Measurements from ENCODE around the gene C18orf63. TPM values are rescaled to one million over a fixed set of nuclear protein-coding genes. Genes with fewer than 3 reads are reported as not detected.
"Not testable (repeated sequence)": the region's sequence is repeated elsewhere in the genome, so short reads cannot be mapped to it uniquely, and the experiment has no call there.

Gene C18orf63
- total RNA-seq, 2 experiments from 2014 or later, result not detected

GRCh38 chr18:74310411-74310810 is 5.2 kb upstream of the C18orf63 start:
- Mint-ChIP-seq H3K27me3 (peaks cover 30% of the 10 kb centered on the region), H3K27ac (no peak overlapping the region), H3K9me3 (no peaks in the 10 kb centered on the region), H3K4me1 (ENCODE audit: low read depth) (no peaks in the 10 kb centered on the region), H3K36me3 (no peaks in the 10 kb centered on the region), H3K4me3 (no peak overlapping the region)
- intact Hi-C loops (cut with micrococcal nuclease), result loop anchor here (2.0 kb wide), 1 partner anchor 32 kb away; no protein-coding TSS in a partner anchor
- POLR2A ChIA-PET, result no interaction called here
- DNase-seq, result no peak
- CTCF ChIA-PET, result interaction anchor here (0.5 to 1.6 kb wide), 5 partner anchors 32 to 186 kb away, joined by 3 to 4 read pairs (median 3); partner anchors contain the start of gene CNDP2

GRCh38 chr18:74311000-74311399 is 4.6 kb upstream of the C18orf63 start:
- DNase-seq, result no peak
- no peaks in the 10 kb centered on the region for H3K36me3 Mint-ChIP-seq
- no peak overlapping the region for H3K27ac Mint-ChIP-seq
- H3K4me3 Mint-ChIP-seq, result no peak overlapping the region
- no peaks in the 10 kb centered on the region for H3K4me1 Mint-ChIP-seq (ENCODE audit: low read depth)
- POLR2A ChIA-PET, result no interaction called here
- H3K27me3 Mint-ChIP-seq, result peaks cover 30% of the 10 kb centered on the region
- H3K9me3 Mint-ChIP-seq, result no peaks in the 10 kb centered on the region
- intact Hi-C loops (cut with micrococcal nuclease), result loop anchor here (2.0 kb wide), 1 partner anchor 32 kb away; no protein-coding TSS in a partner anchor
- CTCF ChIA-PET, result interaction anchor here (1.0 to 1.6 kb wide), 3 partner anchors 31 to 183 kb away, joined by 3 to 4 read pairs (median 4); no protein-coding TSS in a partner anchor

- Mint-ChIP-seq H3K27ac (no peak overlapping the region), H3K36me3 (no peaks in the 10 kb centered on the region), H3K27me3 (peaks cover 12% of the 10 kb centered on the region), H3K4me1 (ENCODE audit: low read depth) (no peaks in the 10 kb centered on the region), H3K9me3 (no peaks in the 10 kb centered on the region), H3K4me3 (no peak overlapping the region)
- CTCF ChIA-PET, result no interaction called here
- intact Hi-C loops (cut with micrococcal nuclease), result no loop called here
- POLR2A ChIA-PET, result no interaction called here
- no peak for DNase-seq
These were observed 728 bp upstream of the C18orf63 start for GRCh38 chr18:74314759-74315463.

GRCh38 chr18:74316257-74317170 is 875 bp downstream of the C18orf63 start:
- CTCF ChIA-PET, result no interaction called here
- intact Hi-C loops (cut with micrococcal nuclease), result no loop called here
- Mint-ChIP-seq H3K9me3 (no peaks in the 10 kb centered on the region), H3K27ac (no peak overlapping the region), H3K36me3 (no peaks in the 10 kb centered on the region), H3K4me1 (ENCODE audit: low read depth) (no peaks in the 10 kb centered on the region), H3K4me3 (no peak overlapping the region), H3K27me3 (peaks cover 1% of the 10 kb centered on the region)
- POLR2A ChIA-PET, result no interaction called here
- DNase-seq, result no peak

GRCh38 chr18:74326231-74326630 is 10.6 kb downstream of the C18orf63 start:
- Mint-ChIP-seq H3K27ac (no peak overlapping the region), H3K27me3 (peaks cover 8% of the 10 kb centered on the region), H3K4me3 (no peak overlapping the region), H3K36me3 (no peaks in the 10 kb centered on the region), H3K4me1 (ENCODE audit: low read depth) (no peaks in the 10 kb centered on the region), H3K9me3 (no peaks in the 10 kb centered on the region)
- ChIA-PET CTCF (no interaction called here), POLR2A (no interaction called here)
- no peak for DNase-seq
- intact Hi-C loops (cut with micrococcal nuclease), result no loop called here

GRCh38 chr18:74326791-74327190 is 11.2 kb downstream of the C18orf63 start:
- CTCF ChIA-PET; H3K4me1 Mint-ChIP-seq (ENCODE audit: low read depth); H3K4me3 Mint-ChIP-seq; POLR2A ChIA-PET; DNase-seq; H3K36me3 Mint-ChIP-seq; H3K27ac Mint-ChIP-seq; intact Hi-C loops (cut with micrococcal nuclease); H3K9me3 Mint-ChIP-seq: not testable (repeated sequence)
- H3K27me3 Mint-ChIP-seq, result peaks cover 11% of the 10 kb centered on the region

GRCh38 chr18:74328206-74328605 is 12.6 kb downstream of the C18orf63 start:
- DNase-seq, result no peak
- Mint-ChIP-seq H3K9me3 (peaks cover under 1% of the 10 kb centered on the region), H3K36me3 (no peaks in the 10 kb centered on the region), H3K27ac (no peak overlapping the region), H3K4me1 (ENCODE audit: low read depth) (no peaks in the 10 kb centered on the region), H3K4me3 (no peak overlapping the region), H3K27me3 (peaks cover 11% of the 10 kb centered on the region)
- intact Hi-C loops (cut with micrococcal nuclease), result no loop called here
- ChIA-PET POLR2A (no interaction called here), CTCF (no interaction called here)

GRCh38 chr18:74329688-74330205 is 14.1 kb downstream of the C18orf63 start:
- H3K36me3 Mint-ChIP-seq, result no peaks in the 10 kb centered on the region
- H3K4me3 Mint-ChIP-seq, result no peak overlapping the region

GRCh38 chr18:74331404-74331803 is 15.8 kb downstream of the C18orf63 start:
- intact Hi-C loops (cut with micrococcal nuclease), result no loop called here
- no peak overlapping the region for H3K27ac Mint-ChIP-seq
- POLR2A ChIA-PET, result no interaction called here

More at GRCh38 chr18:74329688-74330205, 14.1 kb downstream of the C18orf63 start:
- intact Hi-C loops (cut with micrococcal nuclease), result no loop called here
- ChIA-PET CTCF (interaction anchor here (0.9 to 1.0 kb wide), 2 partner anchors 9 to 13 kb away, joined by 3 read pairs; no protein-coding TSS in a partner anchor), POLR2A (no interaction called here)
- Mint-ChIP-seq H3K9me3 (peaks cover 6% of the 10 kb centered on the region), H3K27ac (no peak overlapping the region), H3K27me3 (peaks cover 11% of the 10 kb centered on the region), H3K4me1 (ENCODE audit: low read depth) (no peaks in the 10 kb centered on the region)
- no peak for DNase-seq

GRCh38 chr18:74333091-74333490 is 17.5 kb downstream of the C18orf63 start:
- intact Hi-C loops (cut with micrococcal nuclease), result no loop called here
- H3K27ac Mint-ChIP-seq, result no peak overlapping the region
- H3K9me3 Mint-ChIP-seq, result peaks cover 6% of the 10 kb centered on the region
- no peak overlapping the region for H3K4me3 Mint-ChIP-seq
- ChIA-PET CTCF (no interaction called here), POLR2A (interaction anchor here (0.6 kb wide), 1 partner anchor 58 kb away, joined by 3 read pairs; no protein-coding TSS in a partner anchor)
- no peaks in the 10 kb centered on the region for H3K4me1 Mint-ChIP-seq (ENCODE audit: low read depth)
- H3K36me3 Mint-ChIP-seq, result no peaks in the 10 kb centered on the region
- no peak for DNase-seq
- H3K27me3 Mint-ChIP-seq, result peaks cover 11% of the 10 kb centered on the region

More at GRCh38 chr18:74331404-74331803, 15.8 kb downstream of the C18orf63 start:
- H3K4me1 Mint-ChIP-seq (ENCODE audit: low read depth), result no peaks in the 10 kb centered on the region
- no peak for DNase-seq
- peaks cover 6% of the 10 kb centered on the region for H3K9me3 Mint-ChIP-seq
- no peak overlapping the region for H3K4me3 Mint-ChIP-seq
- CTCF ChIA-PET, result no interaction called here
- no peaks in the 10 kb centered on the region for H3K36me3 Mint-ChIP-seq
- H3K27me3 Mint-ChIP-seq, result peaks cover 9% of the 10 kb centered on the region

GRCh38 chr18:74334242-74334893 is 18.7 kb downstream of the C18orf63 start:
- no peaks in the 10 kb centered on the region for H3K4me1 Mint-ChIP-seq (ENCODE audit: low read depth)
- no peak overlapping the region for H3K4me3 Mint-ChIP-seq
- ChIA-PET POLR2A (no interaction called here), CTCF (interaction anchor here (1.2 kb wide), 1 partner anchor 8 kb away, joined by 6 read pairs; no protein-coding TSS in a partner anchor)
- H3K9me3 Mint-ChIP-seq, result peaks cover 6% of the 10 kb centered on the region
- DNase-seq, result no peak
- H3K27ac Mint-ChIP-seq, result no peak overlapping the region
- no peaks in the 10 kb centered on the region for H3K36me3 Mint-ChIP-seq
- intact Hi-C loops (cut with micrococcal nuclease), result no loop called here
- peaks cover 12% of the 10 kb centered on the region for H3K27me3 Mint-ChIP-seq

GRCh38 chr18:74336656-74337055 is 21.0 kb downstream of the C18orf63 start:
- H3K27me3 Mint-ChIP-seq, result peaks cover 8% of the 10 kb centered on the region
- ChIA-PET POLR2A (no interaction called here), CTCF (interaction anchor here (0.7 kb wide), 2 partner anchors 12 to 55 kb away, joined by 3 read pairs; no protein-coding TSS in a partner anchor)
- no peaks in the 10 kb centered on the region for H3K4me1 Mint-ChIP-seq (ENCODE audit: low read depth)
- intact Hi-C loops (cut with micrococcal nuclease), result no loop called here
- no peaks in the 10 kb centered on the region for H3K36me3 Mint-ChIP-seq
- no peak for DNase-seq
- peaks cover 6% of the 10 kb centered on the region for H3K9me3 Mint-ChIP-seq
- no peak overlapping the region for H3K4me3 Mint-ChIP-seq
- H3K27ac Mint-ChIP-seq, result no peak overlapping the region
